Measurements from ENCODE around the gene CAMK2G. TPM values are rescaled to one million over a fixed set of nuclear protein-coding genes. Genes with fewer than 3 reads are reported as not detected.

Gene CAMK2G
- total RNA-seq, 1 experiment from 2014 or later: 179 TPM

DNA sequence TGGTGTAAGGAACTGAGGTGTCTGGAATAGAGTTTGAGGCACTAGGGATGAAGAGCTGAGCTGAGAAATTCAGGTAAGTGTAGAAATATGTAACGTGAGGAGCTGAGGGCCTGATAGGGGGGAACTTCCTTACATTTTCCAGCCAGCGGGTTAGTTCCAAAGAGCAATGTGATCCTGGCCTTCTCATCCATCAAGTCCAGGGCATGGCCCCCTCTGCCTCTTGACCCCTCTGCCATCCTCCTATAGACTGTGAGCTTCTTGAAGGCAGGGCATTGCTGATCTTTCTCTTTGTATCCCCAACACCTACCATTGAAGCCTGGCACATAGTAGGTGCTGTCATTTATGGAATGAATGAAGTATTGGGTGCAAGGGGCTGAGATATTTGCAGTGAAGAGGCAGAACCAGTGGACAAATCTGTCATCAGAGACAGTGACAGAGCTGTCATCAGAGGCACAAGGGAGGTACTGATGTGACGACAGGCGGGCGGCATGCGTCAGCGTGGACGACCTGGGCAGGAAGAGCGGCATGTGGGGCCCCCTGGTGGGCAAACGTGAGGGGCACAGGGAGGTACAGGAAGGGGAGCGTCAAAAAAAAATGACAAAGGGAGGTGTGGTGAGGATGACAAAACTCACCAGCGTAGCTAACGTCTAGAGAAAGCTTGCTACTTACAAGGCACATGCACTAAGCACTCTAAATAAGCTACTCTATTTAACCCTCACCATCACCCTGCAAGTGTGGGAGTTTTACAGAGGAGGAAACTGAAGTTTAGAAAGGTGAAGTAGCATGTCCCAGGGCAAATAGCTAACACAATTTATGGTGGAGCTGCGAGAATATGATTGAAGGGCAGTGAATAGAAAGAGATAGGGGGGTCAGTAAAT, 5.2 kb upstream of the CAMK2G start:
- H3K4me2 ChIP-seq (ENCODE audit: low read length): peak overlapping the region; percentile 54
- CTCF ChIA-PET: interaction anchor here (0.5 to 2.0 kb wide), 48 partner anchors 9 to 922 kb away, joined by 3 to 39 read pairs (median 4); partner anchors contain the start of genes ADK, AP3M1, CHCHD1 and VCL
- no peaks in the 10 kb centered on the region for H3F3A ChIP-seq (ENCODE audit: low read length, unreplicated experiment)
- H3K9me2 ChIP-seq (replicated peaks; ENCODE audit: low read length): no peaks in the 10 kb centered on the region
- no peak overlapping the region for H3K27ac ChIP-seq (ENCODE audit: low read length)
- peak overlapping the region; percentile 2; the same call in 1 of the 2 replicates for H3K9ac ChIP-seq (ENCODE audit: low read length)
- POLR2A ChIA-PET (ENCODE audit: unreplicated experiment): interaction anchor here (0.5 to 0.9 kb wide), 10 partner anchors 9 to 623 kb away, joined by 3 to 10 read pairs (median 5); partner anchors contain the start of gene VCL
- DNase-seq (peak; percentile 100), ATAC-seq (peak; percentile 76)
- H4K20me1 ChIP-seq (ENCODE audit: low read length): no peaks in the 10 kb centered on the region
- H3K27me3 ChIP-seq (ENCODE audit: low read length): no peaks in the 10 kb centered on the region
- BruUV-seq (replicated peaks): no TSS peak
- H3K4me1 ChIP-seq (ENCODE audit: insufficient read depth, low read length): peaks cover 51% of the 10 kb centered on the region
- H3K79me2 ChIP-seq (ENCODE audit: low read length): no peaks in the 10 kb centered on the region
- TF ChIP-seq CTCF (conservative IDR thresholded peaks at IDR 0.05; ENCODE audit: low read depth, low read length): peak; percentile 100
- no peak for TF ChIP-seq EZH2 (IDR thresholded peaks at IDR 0.05; ENCODE audit: low read length, unreplicated experiment)
- intact Hi-C loops (cut with micrococcal nuclease): loop anchor here (1.0 to 5.0 kb wide), 6 partner anchors 30 to 227 kb away; partner anchors contain the start of gene NDST2
- no peaks in the 10 kb centered on the region for H3K9me3 ChIP-seq (ENCODE audit: low read length)
- peak overlapping the region; percentile 67 for H2AFZ ChIP-seq (ENCODE audit: low read length)
- H3K36me3 ChIP-seq (ENCODE audit: low read depth, low read length): no peaks in the 10 kb centered on the region
- H3K4me3 ChIP-seq (ENCODE audit: low read length): peak overlapping the region; percentile 8; the same call in 1 of the 2 replicates

GRCh38 chr10:73878365-73878764, 4.0 kb upstream of the CAMK2G start:
- no peak overlapping the region for H2AFZ ChIP-seq (ENCODE audit: low read length)
- BruUV-seq (replicated peaks): no TSS peak
- no peaks in the 10 kb centered on the region for H3K9me2 ChIP-seq (replicated peaks; ENCODE audit: low read length)
- H3K4me3 ChIP-seq (ENCODE audit: low read length): no peak overlapping the region
- POLR2A ChIA-PET (ENCODE audit: unreplicated experiment): interaction anchor here (0.7 kb wide), 1 partner anchor 230 kb away, joined by 10 read pairs; no protein-coding TSS in a partner anchor
- no peaks in the 10 kb centered on the region for H3K36me3 ChIP-seq (ENCODE audit: low read depth, low read length)
- no peak overlapping the region for H3K27ac ChIP-seq (ENCODE audit: low read length)
- no peaks in the 10 kb centered on the region for H3K27me3 ChIP-seq (ENCODE audit: low read length)
- intact Hi-C loops (cut with micrococcal nuclease): loop anchor here (2.0 to 5.0 kb wide), 3 partner anchors 41 to 226 kb away; no protein-coding TSS in a partner anchor
- H3K4me2 ChIP-seq (ENCODE audit: low read length): no peak overlapping the region
- peaks cover 45% of the 10 kb centered on the region for H3K4me1 ChIP-seq (ENCODE audit: insufficient read depth, low read length)
- H3F3A ChIP-seq (ENCODE audit: low read length, unreplicated experiment): no peaks in the 10 kb centered on the region
- CTCF ChIA-PET: interaction anchor here (0.6 to 2.0 kb wide), 10 partner anchors 27 to 301 kb away, joined by 3 to 32 read pairs (median 6); no protein-coding TSS in a partner anchor
- no peak for ATAC-seq
- no peak overlapping the region for H3K9ac ChIP-seq (ENCODE audit: low read length)
- TF ChIP-seq EZH2phosphoT487 (IDR thresholded peaks at IDR 0.05; ENCODE audit: borderline replicate concordance, low read length) (no peak), EZH2 (IDR thresholded peaks at IDR 0.05; ENCODE audit: low read length, unreplicated experiment) (no peak), CTCF (conservative IDR thresholded peaks at IDR 0.05; ENCODE audit: low read depth, low read length) (no peak)
- peaks cover under 1% of the 10 kb centered on the region; the same call in 1 of the 2 replicates for H4K20me1 ChIP-seq (ENCODE audit: low read length)
- DNase-seq: no peak
- peaks cover 4% of the 10 kb centered on the region for H3K79me2 ChIP-seq (ENCODE audit: low read length)
- no peaks in the 10 kb centered on the region for H3K9me3 ChIP-seq (ENCODE audit: low read length)
